Measurements from ENCODE around the gene RAD9A. TPM values are rescaled to one million over a fixed set of nuclear protein-coding genes. Genes with fewer than 3 reads are reported as not detected.

The RAD9A gene
- polyA plus RNA-seq (2012; rRNA removed): 21.5 and 22.3 TPM in 2 replicates
- 4.8 and 8.6 TPM in 2 replicates for polyA plus RNA-seq (2012; cell fraction: cytosol; rRNA removed)
- polyA plus RNA-seq (2012; cell fraction: nucleus; rRNA removed): 100 and 114 TPM in 2 replicates

- peak within 1 kb of the TSS; percentile 92 for H2AFZ ChIP-seq (ENCODE audit: low read depth)
- H3K27ac ChIP-seq (ENCODE audit: low read depth in 2 of 2, low read length in 1 of 2): peak within 1 kb of the TSS; percentile 80 to 82
- H4K20me1 ChIP-seq (ENCODE audit: insufficient read depth): no peaks in the 10 kb centered on the region
- peak within 1 kb of the TSS; percentile 97 for H3K9ac ChIP-seq
- TF ChIP-seq FOXJ3 (CRISPR knock-in tag; IDR thresholded peaks at IDR 0.05) (peak; percentile 30; the same call in 1 of the 2 replicates), POLR2AphosphoS5 (IDR thresholded peaks at IDR 0.05; ENCODE audit: low read depth, low read length) (peak; percentile 66), RXRA (IDR thresholded peaks at IDR 0.05; ENCODE audit: borderline replicate concordance, low read depth) (no peak), NFIC (IDR thresholded peaks at IDR 0.05; ENCODE audit: borderline replicate concordance) (peak; percentile 12; the same call in 1 of the 2 replicates), EP300 (IDR thresholded peaks at IDR 0.05; ENCODE audit: borderline replicate concordance in 1 of 2, low read depth in 1 of 2, low read length in 1 of 2) (peak in 1 of 2 experiments; percentile 8; a peak in 1 of 4 replicates), USF2 (IDR thresholded peaks at IDR 0.05; ENCODE audit: borderline replicate concordance, low read depth, low read length) (peak; percentile 99), CHD2 (IDR thresholded peaks at IDR 0.05; ENCODE audit: low read length, partially characterized antibody) (peak; percentile 53), FOXM1 (IDR thresholded peaks at IDR 0.05; ENCODE audit: low read depth) (no peak), SIN3A (IDR thresholded peaks at IDR 0.05; ENCODE audit: borderline replicate concordance, low read depth, low read length) (peak; percentile 94), MAX (IDR thresholded peaks at IDR 0.05; ENCODE audit: low read depth) (peak; percentile 97), MXI1 (IDR thresholded peaks at IDR 0.05; ENCODE audit: low read depth, low read length) (peak; percentile 93), USF1 (IDR thresholded peaks at IDR 0.05; ENCODE audit: borderline replicate concordance, low read depth) (peak; percentile 100), TCF12 (IDR thresholded peaks at IDR 0.05) (no peak), TAF1 (IDR thresholded peaks at IDR 0.05; ENCODE audit: borderline replicate concordance, low read depth, low read length) (peak; percentile 67), RCOR1 (IDR thresholded peaks at IDR 0.05; ENCODE audit: low read length) (peak; percentile 82)
- H3K4me1 ChIP-seq (ENCODE audit: control insufficient read depth in 1 of 2, insufficient read depth in 2 of 2, low read depth in 1 of 2, low read length in 1 of 2): peaks cover 0 to 13% of the 10 kb centered on the region in 2 experiments; a peak in 1 of 4 replicates
- peaks cover 14% of the 10 kb centered on the region for H3F3A ChIP-seq (replicated peaks; ENCODE audit: insufficient read depth)
- no peaks in the 10 kb centered on the region for H3K9me3 ChIP-seq
- ChIA-PET CTCF (interaction anchor here (0.9 to 2.7 kb wide), 18 partner anchors 9 to 224 kb away, joined by 3 to 53 read pairs (median 4); partner anchors contain the start of genes CLCF1 and PPP1CA), POLR2A (interaction anchor here (0.6 to 2.6 kb wide), 16 partner anchors 10 to 959 kb away, joined by 3 to 32 read pairs (median 4); partner anchors contain the start of genes AIP, CLCF1, PITPNM1 and POLD4)
- H3K4me2 ChIP-seq: peak within 1 kb of the TSS; percentile 99
- WGBS (ENCODE audit: low lambda C conversion rate): under 1% methylated on average over 25 of the region's 75 CpGs
- H3K9me2 ChIP-seq: no peaks in the 10 kb centered on the region
- peak within 1 kb of the TSS; percentile 76 to 98 for H3K4me3 ChIP-seq (ENCODE audit: low read depth in 2 of 2, low read length in 1 of 2)
- peaks cover 23% of the 10 kb centered on the region for H3K79me2 ChIP-seq (ENCODE audit: insufficient read depth)
- DNase-seq: peak; percentile 99
- no peaks in the 10 kb centered on the region for H3K36me3 ChIP-seq (replicated peaks in 1 of 2; ENCODE audit: control insufficient read depth in 1 of 2, insufficient read depth in 2 of 2, low read length in 1 of 2)
- no peaks in the 10 kb centered on the region for H3K27me3 ChIP-seq (ENCODE audit: insufficient read depth)
Measured at GRCh38 chr11:67391304-67392182, at the start of gene RAD9A. RAD9A (plus strand) TSS chr11:67391986; CDS start chr11:67392045, 59 bp downstream.
